Choroid plexus epithelial cell (primary cell): ENCODE measurements around the gene S100A8.

Experiments
- DNase-seq: peaks from one replicate; pipeline ENCODE4 v3.0.0-alpha.2; 2010; ENCODE audit warnings: low read depth
- H3K4me3 ChIP-seq: 2 replicates; pipeline ENCODE4 v1.5.1; 2011; ENCODE audit warnings: low read depth, mild to moderate bottlenecking, control low read depth, low read length, moderate library complexity
- TF ChIP-seq, protein P1 (sequence below): conservative IDR thresholded peaks from 2 replicates; pipeline ENCODE4 v1.5.1; 2011; ENCODE audit warnings: low read depth, mild to moderate bottlenecking, control low read depth, inconsistent platforms, low read length, moderate library complexity

S100A8 gene

DNA sequence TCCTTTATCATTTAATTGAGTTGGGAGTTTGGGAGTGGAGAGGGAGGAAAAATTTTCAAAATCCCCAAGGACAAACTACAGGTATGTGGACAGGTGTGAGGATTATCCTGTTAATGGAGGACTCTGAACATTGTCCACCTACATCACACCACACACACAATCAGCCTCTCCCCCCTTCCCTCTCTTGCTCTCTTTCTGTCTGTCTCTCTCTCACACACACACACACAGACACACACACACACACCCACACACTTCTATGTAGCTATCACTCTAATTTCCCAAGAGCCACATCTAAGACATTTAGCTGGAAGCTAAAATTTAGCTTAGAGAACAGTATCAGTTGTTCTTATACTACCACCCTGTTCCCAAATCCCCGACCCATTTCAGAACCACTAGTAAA lies 1.5 kb downstream of the S100A8 start:
- DNase-seq = no peak
- TF ChIP-seq, protein P1, sequence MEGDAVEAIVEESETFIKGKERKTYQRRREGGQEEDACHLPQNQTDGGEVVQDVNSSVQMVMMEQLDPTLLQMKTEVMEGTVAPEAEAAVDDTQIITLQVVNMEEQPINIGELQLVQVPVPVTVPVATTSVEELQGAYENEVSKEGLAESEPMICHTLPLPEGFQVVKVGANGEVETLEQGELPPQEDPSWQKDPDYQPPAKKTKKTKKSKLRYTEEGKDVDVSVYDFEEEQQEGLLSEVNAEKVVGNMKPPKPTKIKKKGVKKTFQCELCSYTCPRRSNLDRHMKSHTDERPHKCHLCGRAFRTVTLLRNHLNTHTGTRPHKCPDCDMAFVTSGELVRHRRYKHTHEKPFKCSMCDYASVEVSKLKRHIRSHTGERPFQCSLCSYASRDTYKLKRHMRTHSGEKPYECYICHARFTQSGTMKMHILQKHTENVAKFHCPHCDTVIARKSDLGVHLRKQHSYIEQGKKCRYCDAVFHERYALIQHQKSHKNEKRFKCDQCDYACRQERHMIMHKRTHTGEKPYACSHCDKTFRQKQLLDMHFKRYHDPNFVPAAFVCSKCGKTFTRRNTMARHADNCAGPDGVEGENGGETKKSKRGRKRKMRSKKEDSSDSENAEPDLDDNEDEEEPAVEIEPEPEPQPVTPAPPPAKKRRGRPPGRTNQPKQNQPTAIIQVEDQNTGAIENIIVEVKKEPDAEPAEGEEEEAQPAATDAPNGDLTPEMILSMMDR = no peak
- H3K4me3 ChIP-seq = no peak overlapping the region

DNA sequence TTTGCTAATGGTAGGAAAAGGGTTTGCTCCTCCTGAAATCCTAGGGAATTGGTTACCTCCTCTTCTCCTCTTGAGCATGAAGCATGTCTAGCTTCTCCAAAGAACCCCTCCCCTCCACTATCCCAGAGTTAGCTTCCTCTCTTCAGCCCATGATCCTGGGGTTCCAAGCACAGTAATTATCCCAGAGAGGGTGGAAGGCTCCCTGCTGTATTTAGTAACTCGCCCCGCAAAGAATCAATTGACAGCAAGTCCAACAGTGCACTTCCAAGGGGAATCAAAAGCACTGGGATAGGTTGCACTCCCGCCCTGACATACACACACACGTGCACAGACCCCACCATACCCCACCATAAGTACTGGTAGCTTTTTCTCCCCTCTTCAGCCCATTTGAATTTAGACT lies 3.1 kb downstream of the S100A8 start:
- TF ChIP-seq, protein P1 = no peak
- H3K4me3 ChIP-seq = no peak overlapping the region
- no peak for DNase-seq

DNA sequence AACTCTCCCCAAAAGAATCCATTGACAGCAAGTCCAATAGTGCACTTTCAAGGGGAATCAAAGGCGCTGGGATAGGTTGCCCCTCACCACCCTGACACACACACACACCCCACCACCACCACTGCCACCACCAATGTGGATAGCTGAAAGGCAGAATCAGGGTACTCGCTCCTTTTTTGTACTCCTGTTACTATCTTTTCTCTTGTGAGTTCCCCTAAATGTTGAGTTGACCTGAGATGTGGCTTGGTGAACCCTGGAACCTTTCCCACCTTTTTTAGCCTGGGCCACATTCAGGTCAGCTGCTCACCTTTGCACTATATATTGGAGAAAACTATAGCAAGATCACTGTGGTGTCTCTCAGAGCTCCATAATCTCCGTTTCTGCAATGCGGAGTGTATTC lies 3.9 kb downstream of the S100A8 start:
- H3K4me3 ChIP-seq = no peak overlapping the region
- TF ChIP-seq, protein P1 = no peak
- no peak for DNase-seq

DNA sequence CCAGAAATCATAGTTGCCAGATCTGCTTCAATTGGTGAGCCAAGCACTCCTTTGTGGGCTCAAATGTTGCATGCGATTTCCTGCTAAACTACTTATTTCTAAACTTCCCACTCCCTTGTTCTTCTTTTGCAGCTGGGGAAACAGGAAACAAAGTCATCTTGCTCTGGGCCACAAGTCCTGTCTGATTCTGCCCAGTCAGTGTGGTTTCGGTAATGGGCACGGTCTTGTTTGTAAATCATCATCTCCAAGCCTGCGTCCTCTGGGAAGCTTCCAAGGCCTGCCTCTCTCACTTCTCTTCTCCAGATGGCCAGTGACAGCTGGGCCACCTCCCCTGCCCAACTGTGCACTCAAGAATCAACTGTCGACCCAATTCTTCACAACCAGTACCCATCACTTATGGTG lies 4.4 kb downstream of the S100A8 start:
- DNase-seq = no peak
- TF ChIP-seq, protein P1 = no peak
- no peak overlapping the region for H3K4me3 ChIP-seq

DNA sequence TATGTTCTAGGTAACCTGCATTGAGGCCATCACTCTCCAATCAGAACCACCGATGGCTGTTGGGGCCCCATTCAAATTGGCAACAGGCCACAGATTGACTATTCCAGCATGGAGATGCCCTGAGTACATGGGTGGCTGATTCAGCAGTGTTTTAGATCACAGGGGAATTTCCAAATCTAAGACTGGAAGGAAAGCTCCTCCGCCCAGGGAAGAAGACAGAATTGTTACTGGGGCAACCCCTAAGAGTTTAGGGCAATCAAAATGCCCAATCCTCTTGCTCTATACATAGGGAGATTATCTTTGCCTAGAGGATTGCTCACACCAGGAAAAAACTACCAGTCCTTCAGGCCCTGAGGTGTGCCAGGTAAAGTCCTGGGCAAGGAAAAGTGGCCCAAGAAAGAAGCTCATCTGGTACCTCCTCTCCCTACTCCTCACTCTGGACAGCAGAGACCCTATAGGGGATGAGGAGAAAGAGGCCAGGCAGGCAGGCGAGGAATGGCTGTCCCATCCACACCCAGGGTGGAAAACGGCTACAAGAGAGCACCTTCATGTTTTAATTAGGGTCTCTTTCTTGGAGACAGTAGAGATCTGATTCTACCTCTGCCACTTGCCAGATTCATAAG lies 5.8 kb downstream of the S100A8 start:
- DNase-seq = no peak
- TF ChIP-seq, protein P1 = no peak
- H3K4me3 ChIP-seq = no peak overlapping the region

DNA sequence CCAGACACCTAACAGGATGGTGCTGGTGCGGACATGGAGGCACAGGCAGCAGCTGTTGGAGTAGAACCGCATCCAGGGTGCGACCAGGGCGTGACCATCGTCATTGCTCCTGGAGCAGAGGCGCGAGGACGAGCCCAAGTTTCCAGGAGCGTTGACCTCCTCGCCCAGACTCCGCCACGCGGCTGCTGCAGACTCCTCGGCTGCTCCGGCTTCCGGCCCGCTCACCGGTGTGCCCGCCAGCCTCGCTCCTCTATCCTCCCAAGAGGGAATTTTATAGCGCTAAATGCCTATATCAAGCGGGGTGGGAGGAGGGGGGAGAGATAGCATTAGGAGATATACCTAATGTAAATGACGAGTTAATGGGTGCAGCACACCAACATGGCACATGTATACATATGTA lies 10.2 kb downstream of the S100A8 start:
- TF ChIP-seq, protein P1 = no peak

DNA sequence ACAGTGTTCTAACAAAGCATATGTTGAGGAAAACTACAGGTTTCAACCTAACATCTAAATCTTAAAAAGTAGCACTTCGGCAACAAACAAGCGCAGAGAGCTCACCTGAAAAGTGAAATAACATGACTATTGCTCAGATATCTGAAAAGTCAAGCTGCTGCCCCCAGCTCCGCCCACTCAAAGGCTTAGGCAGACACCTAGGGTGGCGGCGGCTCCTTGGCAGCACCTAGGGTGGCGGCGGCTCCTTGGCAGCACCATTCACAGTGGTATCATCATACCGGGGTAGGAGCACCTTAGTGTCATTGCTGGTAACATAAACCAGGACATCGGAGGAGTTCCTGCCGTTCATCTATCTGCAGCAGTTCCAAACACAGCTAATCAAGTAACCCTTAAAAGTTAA lies 11.3 kb downstream of the S100A8 start:
- no peak overlapping the region for H3K4me3 ChIP-seq
- DNase-seq = no peak
- TF ChIP-seq, protein P1 = no peak

More for the DNA sequence above, 10.2 kb downstream of the S100A8 start:
- H3K4me3 ChIP-seq = no peak overlapping the region
- DNase-seq = no peak
